Kidney (tissue), 14 donors: Measurements from ENCODE around the gene RPUSD1. TPM values are rescaled to one million over a fixed set of nuclear protein-coding genes. Genes with fewer than 3 reads are reported as not detected.
"Not testable (repeated sequence)": the region's sequence is repeated elsewhere in the genome, so short reads cannot be mapped to it uniquely, and the experiment has no call there.

Source experiments
- DNase-seq, 5 donors: peaks; one replicate each; pipeline ENCODE4 v3.0.0-alpha.2; 2013 to 2020
- FAIRE-seq: peaks from 2 replicates; lab custom pipeline; 2012; peaks lifted over from hg19 to GRCh38; lab: Jason Lieb, UNC
- H3K27ac ChIP-seq, 2 donors: one replicate each; pipeline ENCODE4 v1.7.0; 2013; ENCODE audit warnings: low read depth in 2 of 2, low read length in 2 of 2, inconsistent platforms in 1 of 2
- H3K27me3 ChIP-seq: one replicate; pipeline ENCODE4 v1.7.1; 2013; ENCODE audit warnings: low read length, inconsistent platforms; ENCODE audit not compliant: control insufficient read depth, insufficient read depth
- H3K36me3 ChIP-seq, 3 donors: one replicate each; pipeline versions ENCODE4 v1.7.0 to v1.7.1; 2013; ENCODE audit warnings: low read length in 3 of 3, control low read depth in 1 of 3, inconsistent platforms in 1 of 3; ENCODE audit not compliant: insufficient read depth in 3 of 3, control insufficient read depth in 2 of 3
- H3K4me1 ChIP-seq, 3 donors: one replicate each; pipeline versions ENCODE4 v1.7.0 to v1.7.1; 2013; ENCODE audit warnings: low read length in 3 of 3, inconsistent platforms in 1 of 3, low read depth in 1 of 3; ENCODE audit not compliant: control insufficient read depth in 2 of 3, insufficient read depth in 2 of 3
- H3K4me3 ChIP-seq, 3 donors: one replicate each; pipeline versions ENCODE4 v1.7.0 to v1.8.1; 2013; ENCODE audit warnings: low read length in 3 of 3, control low read depth in 1 of 3, inconsistent platforms in 1 of 3
- H3K9ac ChIP-seq, 3 donors: one replicate each; pipeline versions ENCODE4 v1.7.0 to v1.7.1; 2013; ENCODE audit warnings: low read length in 3 of 3, control low read depth in 1 of 3, inconsistent platforms in 1 of 3
- H3K9me3 ChIP-seq, 3 donors: one replicate each; pipeline versions ENCODE4 v1.7.0 to v1.7.1; 2013; ENCODE audit warnings: low read length in 3 of 3, control low read depth in 1 of 3, inconsistent platforms in 1 of 3; ENCODE audit not compliant: control insufficient read depth in 2 of 3, insufficient read depth in 1 of 3
- CTCF ChIP-seq: IDR thresholded peaks from 3 replicates; pipeline ENCODE4 v1.5.1; 2012; ENCODE audit warnings: mild to moderate bottlenecking, moderate library complexity, borderline replicate concordance; ENCODE audit not compliant: insufficient read depth; ENCODE audit errors: extremely low read depth
- intact Hi-C: fragments of 100-400 bp; cut with DNase I; formaldehyde crosslinking; loops from one replicate; pipeline ENCODE4 v1.11.1; 2022
- polyA plus RNA-seq: library from polyadenylated mRNA; stranded (reverse); fragments of 350-450 nt; fragmentation: Illumina TruSeq; extraction: RNeasy Lipid Tissue Mini Kit (QIAGEN cat#74804); gene quantifications from one replicate; pipeline ENCODE4 v1.2.3, GENCODE V29; 2014; ENCODE audit warnings: low read depth, low replicate concordance; ENCODE audit not compliant: insufficient read depth
- total RNA-seq: library from RNA; stranded (reverse); fragmentation: NEBNext Ultra II Directional; extraction: Animal tissue kit (Norgen Biotek cat#: 25700); gene quantifications from one replicate; pipeline ENCODE4 v1.2.1, GENCODE V29; 2021
- donor health status: control.
- donor health status: control.
- donor health status: control.
- donor health status: control.
- donor health status: control.
- donor health status: DM: yes; HTN: yes; CAD: no.
- donor health status: Normal renal cell carcinoma (clear cell type).

RPUSD1 gene
- total and polyA plus RNA-seq, 2 donors from 2014 or later: 15.1 to 16.9 TPM

GRCh38 chr16:820748-821147 lies 32.6 kb upstream of the RPUSD1 start:
- H3K27me3 ChIP-seq: peaks cover 7% of the 10 kb centered on the region

GRCh38 chr16:820044-820408 lies 31.8 kb upstream of the RPUSD1 start:
- H3K36me3 ChIP-seq, FAIRE-seq, H3K27ac ChIP-seq, H3K27me3 ChIP-seq, intact Hi-C loops, H3K4me3 ChIP-seq, DNase-seq, H3K4me1 ChIP-seq, H3K9me3 ChIP-seq, H3K9ac ChIP-seq: not testable (repeated sequence)

More at GRCh38 chr16:820748-821147, 32.6 kb upstream of the RPUSD1 start:
- H3K9me3 ChIP-seq: peaks cover 0 to 2% (median 0%) of the 10 kb centered on the region in 3 donors
- no peaks in the 10 kb centered on the region for H3K36me3 ChIP-seq
- no peak for DNase-seq
- no peak overlapping the region for H3K27ac ChIP-seq
- no peak overlapping the region for H3K4me3 ChIP-seq
- no peak for TF ChIP-seq CTCF
- intact Hi-C loops: no loop called here
- no peak for FAIRE-seq
- no peaks in the 10 kb centered on the region for H3K4me1 ChIP-seq
- H3K9ac ChIP-seq: no peak overlapping the region

- intact Hi-C loops: no loop called here
- Histone ChIP-seq H3K9ac (no peak overlapping the region), H3K36me3 (no peaks in the 10 kb centered on the region), H3K27ac (no peak overlapping the region), H3K4me3 (no peak overlapping the region), H3K27me3 (peaks cover 7% of the 10 kb centered on the region), H3K9me3 (peaks cover 0 to 2% (median 0%) of the 10 kb centered on the region in 3 donors), H3K4me1 (no peaks in the 10 kb centered on the region)
- TF ChIP-seq CTCF: no peak
- FAIRE-seq: no peak
- no peak for DNase-seq
Observed at GRCh38 chr16:819336-820043, 31.3 kb upstream of the RPUSD1 start.

- no peak for DNase-seq
- H3K4me1 ChIP-seq: no peaks in the 10 kb centered on the region
- no peak overlapping the region for H3K4me3 ChIP-seq
- no peak overlapping the region for H3K27ac ChIP-seq
- H3K9ac ChIP-seq: no peak overlapping the region
- no peaks in the 10 kb centered on the region for H3K36me3 ChIP-seq
- TF ChIP-seq CTCF: no peak
- H3K27me3 ChIP-seq: peaks cover 7% of the 10 kb centered on the region
- intact Hi-C loops: no loop called here
- peaks cover 0 to 2% (median 0%) of the 10 kb centered on the region in 3 donors for H3K9me3 ChIP-seq
- FAIRE-seq: no peak
Observed at GRCh38 chr16:818592-818991, 30.4 kb upstream of the RPUSD1 start.
